Eye (tissue), 1 donor: ENCODE measurements around the gene PBX4.
"Not testable (repeated sequence)": the region's sequence is repeated elsewhere in the genome, so short reads cannot be mapped to it uniquely, and the experiment has no call there.

Experiments
- DNase-seq: peaks from one replicate; pipeline ENCODE4 v3.0.0-alpha.2; 2015

Gene PBX4

GRCh38 chr19:19626516-19627472, 8.3 kb upstream of the PBX4 start:
- DNase-seq: no peak

GRCh38 chr19:19624032-19624570, 5.6 kb upstream of the PBX4 start:
- DNase-seq: no peak

- no peak for DNase-seq
Measured at GRCh38 chr19:19623383-19623782, 4.9 kb upstream of the PBX4 start.

GRCh38 chr19:19619849-19620210, 1.3 kb upstream of the PBX4 start:
- no peak for DNase-seq

GRCh38 chr19:19619181-19619848, 828 bp upstream of the PBX4 start:
- peak; percentile 51 for DNase-seq

GRCh38 chr19:19615086-19615485, 3.4 kb downstream of the PBX4 start:
- no peak for DNase-seq

GRCh38 chr19:19613506-19613905, 5.0 kb downstream of the PBX4 start:
- DNase-seq: no peak

GRCh38 chr19:19610376-19611202, 7.9 kb downstream of the PBX4 start:
- DNase-seq: no peak

- DNase-seq: not testable (repeated sequence)
Measured at GRCh38 chr19:19606686-19607085, 11.8 kb downstream of the PBX4 start.

- DNase-seq: peak; percentile 31
Measured at GRCh38 chr19:19606021-19606420, 12.5 kb downstream of the PBX4 start.

- no peak for DNase-seq
Measured at GRCh38 chr19:19602713-19603324, 15.7 kb downstream of the PBX4 start.

GRCh38 chr19:19602136-19602712, 16.3 kb downstream of the PBX4 start:
- DNase-seq: no peak

GRCh38 chr19:19600793-19601330, 17.6 kb downstream of the PBX4 start:
- no peak for DNase-seq

- not testable (repeated sequence) for DNase-seq
Measured at GRCh38 chr19:19598728-19599451, 19.6 kb downstream of the PBX4 start.

GRCh38 chr19:19597809-19598306, 20.6 kb downstream of the PBX4 start:
- no peak for DNase-seq

- DNase-seq: no peak
Measured at GRCh38 chr19:19595171-19595701, 23.3 kb downstream of the PBX4 start.

- DNase-seq: no peak
Measured at GRCh38 chr19:19594381-19594780, 24.1 kb downstream of the PBX4 start.

GRCh38 chr19:19592690-19593089, 25.8 kb downstream of the PBX4 start:
- DNase-seq: no peak

GRCh38 chr19:19591133-19591825, 27.2 kb downstream of the PBX4 start:
- peak; percentile 61 for DNase-seq

- DNase-seq: no peak
Measured at GRCh38 chr19:19588546-19588945, 29.9 kb downstream of the PBX4 start.
